Hindlimb muscle (tissue), 1 donor: ENCODE measurements around the gene NFAM1. TPM values are rescaled to one million over a fixed set of nuclear protein-coding genes. Genes with fewer than 3 reads are reported as not detected.

Source experiments
- DNase-seq: peaks from one replicate; pipeline ENCODE4 v3.0.0-alpha.2; 2013
- polyA plus RNA-seq: library from polyadenylated mRNA; unstranded; fragments of 120-200 nt; gene quantifications from one replicate; pipeline ENCODE4 v1.2.1, GENCODE V29; 2013; ENCODE audit not compliant: insufficient read length

NFAM1 gene
- polyA plus RNA-seq, 1 donor, result 0.89 TPM

DNA sequence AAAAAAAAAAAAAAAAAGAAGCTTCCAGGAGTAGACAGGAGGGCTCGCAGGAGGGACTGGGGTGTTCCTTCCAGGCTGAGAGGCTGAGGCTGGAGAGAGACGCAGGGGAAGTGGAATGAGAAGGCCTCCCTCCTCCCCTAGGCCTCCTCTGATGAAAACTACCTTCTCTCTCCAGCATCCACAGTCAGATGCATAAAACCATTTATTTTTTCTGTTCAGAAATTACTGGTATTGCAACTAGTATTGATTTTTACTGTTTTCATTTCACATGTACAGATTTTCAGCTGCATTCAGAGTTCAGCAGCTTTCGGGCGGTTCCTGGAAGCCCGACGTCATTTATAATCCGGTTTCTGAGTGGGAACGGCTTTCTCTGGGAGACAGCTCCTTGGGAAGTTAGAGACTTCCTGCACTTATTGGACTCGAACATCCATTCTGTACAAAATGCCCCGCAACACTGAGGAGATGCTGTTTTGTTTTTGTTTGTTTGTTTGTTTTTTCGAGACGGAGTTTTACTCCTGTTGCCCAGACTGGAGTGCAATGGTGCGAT lies 6.9 kb upstream of the NFAM1 start:
- no peak for DNase-seq

- no peak for DNase-seq
Measured at GRCh38 chr22:42438293-42438650, 6.1 kb upstream of the NFAM1 start.

- peak; percentile 58 for DNase-seq
Measured at GRCh38 chr22:42437488-42438292, 5.5 kb upstream of the NFAM1 start.

DNA sequence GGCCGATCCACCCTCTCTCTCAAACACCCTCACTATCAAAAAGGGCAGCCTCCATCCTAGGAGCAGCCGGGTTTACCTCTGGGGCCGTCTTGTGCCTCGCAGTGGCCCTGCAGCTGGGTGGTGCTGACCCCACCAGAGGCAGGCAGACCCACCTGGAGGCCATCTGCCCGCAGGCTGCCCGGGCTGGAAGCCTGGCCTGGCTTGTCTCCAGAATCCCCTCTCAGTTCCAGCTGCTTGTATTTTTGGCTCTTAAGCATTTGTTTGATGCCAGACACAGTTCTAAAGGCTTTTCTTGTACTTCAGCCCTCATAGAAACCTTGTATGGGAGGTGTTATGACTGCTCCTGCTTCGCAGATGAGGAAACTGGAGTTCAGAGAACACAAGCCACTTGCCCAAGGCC lies 4.2 kb upstream of the NFAM1 start:
- DNase-seq, result no peak

- DNase-seq, result no peak
Measured at GRCh38 chr22:42434748-42435425, 2.7 kb upstream of the NFAM1 start.

GRCh38 chr22:42433754-42434682 lies 1.8 kb upstream of the NFAM1 start:
- no peak for DNase-seq

GRCh38 chr22:42432818-42433217 lies 615 bp upstream of the NFAM1 start:
- DNase-seq, result no peak

DNA sequence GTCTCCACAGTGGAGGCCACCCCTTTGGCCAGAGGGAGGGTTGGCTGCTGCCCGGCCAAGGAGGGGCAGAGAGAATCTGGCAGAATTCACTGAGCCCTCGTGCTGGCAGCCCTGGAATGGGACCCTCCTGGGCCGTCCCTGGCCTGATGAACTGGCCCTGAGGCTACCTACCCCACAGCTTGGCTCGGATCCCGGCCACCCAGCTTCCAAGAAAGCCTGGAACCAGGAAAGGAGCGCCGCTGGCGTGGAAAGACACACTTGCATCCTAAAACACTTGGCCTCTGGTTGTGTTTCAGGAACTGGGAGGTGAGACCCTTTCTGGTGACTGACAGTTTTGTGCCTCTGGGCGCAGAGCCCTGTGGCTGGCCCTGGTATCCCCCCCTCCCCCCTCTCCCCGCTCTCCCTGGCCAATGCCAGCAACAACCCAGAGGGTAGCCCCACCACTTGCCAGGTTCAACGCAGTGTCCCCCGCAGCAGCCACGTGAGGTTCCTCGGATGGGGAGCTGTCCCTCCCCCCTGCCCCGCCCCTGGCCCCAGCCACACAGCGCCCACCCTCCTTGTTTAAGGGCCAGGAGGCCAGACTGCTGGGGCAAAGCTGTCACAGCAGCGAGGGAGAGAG lies 693 bp downstream of the NFAM1 start:
- DNase-seq, result no peak

DNA sequence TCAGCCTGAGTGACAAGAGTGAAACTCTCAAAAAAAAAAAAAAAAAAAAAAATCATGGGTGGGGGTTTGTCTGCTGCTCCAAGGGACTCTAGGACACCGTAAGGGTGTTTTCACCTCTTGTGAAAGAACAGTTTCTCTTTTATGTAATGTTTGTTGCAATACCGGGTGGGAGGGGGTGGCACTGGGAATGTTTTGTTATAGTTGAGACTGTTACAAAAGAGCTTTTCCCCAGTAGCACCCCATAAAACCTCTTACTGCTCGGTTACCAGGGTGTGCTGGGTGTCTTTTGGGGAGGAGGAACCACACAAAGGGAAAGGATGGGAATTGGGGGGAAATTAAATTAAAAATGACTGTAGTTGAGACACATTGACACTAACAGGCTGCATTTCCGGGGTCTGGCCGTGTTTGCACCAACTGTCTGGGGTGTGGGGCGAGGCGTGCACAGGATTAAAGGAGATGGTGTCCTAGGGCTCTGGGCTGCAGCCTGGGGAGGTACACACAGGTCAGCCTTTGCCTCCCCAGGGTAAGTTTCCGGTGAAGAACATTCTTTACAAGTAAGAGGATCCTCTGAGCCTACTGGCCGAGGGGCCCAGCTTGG lies 1.6 kb downstream of the NFAM1 start:
- DNase-seq, result no peak

GRCh38 chr22:42428760-42429159 lies 3.4 kb downstream of the NFAM1 start:
- DNase-seq, result no peak

- no peak for DNase-seq
Measured at GRCh38 chr22:42428025-42428424, 4.2 kb downstream of the NFAM1 start.

DNA sequence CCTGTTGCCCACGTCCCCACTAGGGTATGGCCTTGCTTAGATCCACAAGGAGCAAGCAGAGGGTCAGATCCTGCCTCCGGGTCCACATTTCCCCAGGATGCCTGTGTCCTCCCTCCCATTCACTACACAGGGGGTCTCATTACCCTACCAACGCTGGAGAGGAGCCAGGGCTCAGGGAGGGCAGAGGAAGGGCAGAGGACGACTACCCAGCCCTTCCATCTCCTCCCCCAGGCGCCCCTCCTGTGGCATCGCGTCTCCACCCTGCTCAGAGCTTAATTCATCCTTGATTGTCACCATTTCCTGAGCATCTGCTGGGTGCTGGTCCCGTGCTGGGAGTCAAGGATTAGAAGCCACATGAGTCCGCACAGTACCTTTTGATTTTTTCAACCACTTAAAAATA lies 5.0 kb downstream of the NFAM1 start:
- no peak for DNase-seq

DNA sequence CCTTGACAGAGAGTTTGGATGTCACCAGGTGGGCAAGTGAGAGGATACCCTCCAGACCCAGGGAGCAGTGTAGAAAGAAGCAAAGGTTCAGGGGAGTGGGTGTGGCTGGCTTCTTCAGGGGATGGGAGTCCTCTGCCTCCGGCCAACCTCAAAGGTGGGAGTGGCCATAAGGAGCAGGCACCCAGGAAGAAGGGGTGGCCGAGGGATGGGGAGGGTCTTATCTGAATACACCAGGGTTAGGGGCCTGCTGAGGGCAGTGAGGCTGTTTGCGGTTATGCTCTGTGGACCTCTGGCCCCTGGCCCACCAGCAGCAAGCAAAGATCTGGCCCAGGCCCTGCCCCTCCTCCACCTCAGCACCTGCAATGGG lies 6.2 kb downstream of the NFAM1 start:
- no peak for DNase-seq

- no peak for DNase-seq
Measured at GRCh38 chr22:42425337-42425988, 6.7 kb downstream of the NFAM1 start.

- DNase-seq, result no peak
Measured at GRCh38 chr22:42419243-42419881, 12.8 kb downstream of the NFAM1 start.

DNA sequence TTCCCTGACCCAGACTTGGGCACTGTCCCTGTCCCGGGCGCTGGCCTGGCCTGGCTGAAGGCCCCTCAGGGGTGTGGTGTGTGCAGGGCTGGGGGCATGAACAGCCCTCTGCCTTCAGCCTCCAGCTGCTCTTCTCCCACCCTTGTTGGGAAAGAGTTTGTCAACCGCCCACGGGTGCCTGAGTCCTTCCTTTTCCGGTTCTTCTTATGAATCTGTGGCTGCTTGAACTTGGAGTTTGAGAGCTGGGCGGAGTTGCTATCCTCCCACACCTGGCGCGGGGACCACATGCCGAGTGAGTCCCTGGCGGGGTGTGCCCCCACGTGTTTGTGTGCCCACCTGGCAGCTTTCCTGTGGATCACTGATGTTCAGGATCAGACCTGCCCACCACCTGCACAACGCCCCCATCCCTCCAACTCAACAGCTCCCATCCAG lies 13.4 kb downstream of the NFAM1 start:
- no peak for DNase-seq

DNA sequence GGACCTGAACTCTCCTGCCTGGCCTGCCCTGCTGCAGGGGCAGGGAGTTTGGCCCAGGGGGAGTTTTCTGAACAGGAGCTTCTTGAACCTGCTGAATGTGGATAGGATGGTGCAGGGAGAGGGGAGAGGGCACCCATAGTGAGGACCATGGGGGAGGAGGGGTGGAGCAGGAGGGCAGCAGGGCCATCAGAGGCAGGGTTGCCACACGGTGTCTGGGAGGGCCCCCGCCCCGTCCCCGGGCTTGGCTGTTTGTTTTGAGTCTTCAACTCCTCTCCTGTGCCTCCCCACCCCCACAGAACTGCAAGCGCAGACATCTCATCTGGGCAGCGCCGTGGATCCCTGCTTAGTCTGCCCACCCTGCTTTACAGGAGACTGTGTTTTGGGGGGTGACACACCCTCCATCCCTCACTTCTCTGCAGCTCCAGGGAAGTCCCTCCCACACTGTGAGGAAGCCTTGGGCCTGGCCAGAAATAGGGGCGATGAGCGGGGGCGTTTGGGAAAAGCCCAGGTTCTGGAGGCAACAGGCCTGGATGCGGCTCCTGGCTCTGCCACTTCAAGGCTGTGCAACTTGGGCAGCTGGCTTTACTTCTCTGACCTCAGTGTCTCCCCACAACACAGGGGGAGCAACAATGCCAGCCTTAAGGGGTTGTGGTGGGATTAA lies 14.4 kb downstream of the NFAM1 start:
- DNase-seq, result no peak

GRCh38 chr22:42416671-42417230 lies 15.5 kb downstream of the NFAM1 start:
- DNase-seq, result no peak

- DNase-seq, result no peak
Measured at GRCh38 chr22:42414565-42415303, 17.5 kb downstream of the NFAM1 start.
